Measurements from ENCODE around the gene DAB2IP. TPM values are rescaled to one million over a fixed set of nuclear protein-coding genes. Genes with fewer than 3 reads are reported as not detected.

The DAB2IP gene
- polyA plus RNA-seq, 1 donor from 2014 or later: 17.3 TPM

DNA sequence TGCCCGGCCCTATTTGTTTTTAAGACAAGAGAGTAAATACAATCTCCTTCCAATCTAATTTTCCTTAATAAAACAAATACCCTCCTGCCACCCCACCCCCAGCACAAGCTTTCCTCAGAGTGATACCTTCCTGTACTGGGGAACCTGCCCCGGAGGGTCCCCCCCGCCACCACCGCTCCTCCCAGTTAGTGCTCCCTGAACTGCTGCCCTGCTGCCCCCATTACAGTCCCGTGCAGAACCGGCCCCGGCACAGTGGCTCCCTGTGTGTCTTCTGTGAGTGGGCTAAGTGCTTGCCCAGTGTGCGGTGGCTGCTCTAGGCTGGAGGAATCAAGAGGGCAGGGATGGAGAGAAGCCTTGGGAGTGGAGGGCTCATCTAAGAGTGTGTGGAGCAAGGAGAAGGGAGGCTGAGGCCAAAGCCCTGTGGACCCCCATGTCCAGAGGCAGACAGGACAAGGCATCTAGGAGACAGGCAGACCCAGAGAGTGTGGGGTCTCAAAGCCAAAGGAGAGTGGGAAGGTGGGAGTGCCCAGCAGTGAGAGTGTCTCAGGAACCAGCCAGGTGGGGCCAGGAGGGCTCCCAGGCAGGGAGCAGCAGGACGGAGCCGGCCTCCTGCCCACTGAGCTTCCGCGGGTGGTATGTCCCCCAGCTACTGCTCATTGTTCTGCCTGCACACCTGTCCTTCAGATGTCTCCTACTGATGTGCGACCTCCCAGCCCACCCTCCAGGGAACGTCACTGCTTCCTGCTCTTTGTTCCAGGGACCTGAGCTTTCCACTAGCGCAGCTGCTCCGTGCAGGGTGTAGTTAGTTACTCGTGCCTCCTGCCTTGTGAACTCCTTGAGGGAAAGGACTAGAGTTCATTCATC lies 129.0 kb downstream of the DAB2IP start:
- Histone ChIP-seq H3K9me3 (ENCODE audit: low read length) (peaks cover 4% of the 10 kb centered on the region), H3K27ac (ENCODE audit: low read length) (no peak overlapping the region)
- no peak for TF ChIP-seq MXI1 (conservative IDR thresholded peaks at IDR 0.05; ENCODE audit: poor library complexity, severe bottlenecking)
- no peak for TF ChIP-seq SMC3 (conservative IDR thresholded peaks at IDR 0.05; ENCODE audit: poor library complexity)
- no peak for TF ChIP-seq EP300 (conservative IDR thresholded peaks at IDR 0.05; ENCODE audit: poor library complexity, severe bottlenecking)
- no peak for TF ChIP-seq TAF1 (IDR thresholded peaks at IDR 0.05; ENCODE audit: low read depth)
- no peak for TF ChIP-seq EZH2 (IDR thresholded peaks at IDR 0.05; ENCODE audit: borderline replicate concordance, insufficient read depth, low read length, poor library complexity, severe bottlenecking)
- TF ChIP-seq, protein P1, sequence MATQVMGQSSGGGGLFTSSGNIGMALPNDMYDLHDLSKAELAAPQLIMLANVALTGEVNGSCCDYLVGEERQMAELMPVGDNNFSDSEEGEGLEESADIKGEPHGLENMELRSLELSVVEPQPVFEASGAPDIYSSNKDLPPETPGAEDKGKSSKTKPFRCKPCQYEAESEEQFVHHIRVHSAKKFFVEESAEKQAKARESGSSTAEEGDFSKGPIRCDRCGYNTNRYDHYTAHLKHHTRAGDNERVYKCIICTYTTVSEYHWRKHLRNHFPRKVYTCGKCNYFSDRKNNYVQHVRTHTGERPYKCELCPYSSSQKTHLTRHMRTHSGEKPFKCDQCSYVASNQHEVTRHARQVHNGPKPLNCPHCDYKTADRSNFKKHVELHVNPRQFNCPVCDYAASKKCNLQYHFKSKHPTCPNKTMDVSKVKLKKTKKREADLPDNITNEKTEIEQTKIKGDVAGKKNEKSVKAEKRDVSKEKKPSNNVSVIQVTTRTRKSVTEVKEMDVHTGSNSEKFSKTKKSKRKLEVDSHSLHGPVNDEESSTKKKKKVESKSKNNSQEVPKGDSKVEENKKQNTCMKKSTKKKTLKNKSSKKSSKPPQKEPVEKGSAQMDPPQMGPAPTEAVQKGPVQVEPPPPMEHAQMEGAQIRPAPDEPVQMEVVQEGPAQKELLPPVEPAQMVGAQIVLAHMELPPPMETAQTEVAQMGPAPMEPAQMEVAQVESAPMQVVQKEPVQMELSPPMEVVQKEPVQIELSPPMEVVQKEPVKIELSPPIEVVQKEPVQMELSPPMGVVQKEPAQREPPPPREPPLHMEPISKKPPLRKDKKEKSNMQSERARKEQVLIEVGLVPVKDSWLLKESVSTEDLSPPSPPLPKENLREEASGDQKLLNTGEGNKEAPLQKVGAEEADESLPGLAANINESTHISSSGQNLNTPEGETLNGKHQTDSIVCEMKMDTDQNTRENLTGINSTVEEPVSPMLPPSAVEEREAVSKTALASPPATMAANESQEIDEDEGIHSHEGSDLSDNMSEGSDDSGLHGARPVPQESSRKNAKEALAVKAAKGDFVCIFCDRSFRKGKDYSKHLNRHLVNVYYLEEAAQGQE (IDR thresholded peaks at IDR 0.05; ENCODE audit: borderline replicate concordance): no peak
- TF ChIP-seq POLR2AphosphoS5 (IDR thresholded peaks at IDR 0.05): no peak
- TF ChIP-seq RAD21 (conservative IDR thresholded peaks at IDR 0.05): no peak
- TF ChIP-seq, protein P2, sequence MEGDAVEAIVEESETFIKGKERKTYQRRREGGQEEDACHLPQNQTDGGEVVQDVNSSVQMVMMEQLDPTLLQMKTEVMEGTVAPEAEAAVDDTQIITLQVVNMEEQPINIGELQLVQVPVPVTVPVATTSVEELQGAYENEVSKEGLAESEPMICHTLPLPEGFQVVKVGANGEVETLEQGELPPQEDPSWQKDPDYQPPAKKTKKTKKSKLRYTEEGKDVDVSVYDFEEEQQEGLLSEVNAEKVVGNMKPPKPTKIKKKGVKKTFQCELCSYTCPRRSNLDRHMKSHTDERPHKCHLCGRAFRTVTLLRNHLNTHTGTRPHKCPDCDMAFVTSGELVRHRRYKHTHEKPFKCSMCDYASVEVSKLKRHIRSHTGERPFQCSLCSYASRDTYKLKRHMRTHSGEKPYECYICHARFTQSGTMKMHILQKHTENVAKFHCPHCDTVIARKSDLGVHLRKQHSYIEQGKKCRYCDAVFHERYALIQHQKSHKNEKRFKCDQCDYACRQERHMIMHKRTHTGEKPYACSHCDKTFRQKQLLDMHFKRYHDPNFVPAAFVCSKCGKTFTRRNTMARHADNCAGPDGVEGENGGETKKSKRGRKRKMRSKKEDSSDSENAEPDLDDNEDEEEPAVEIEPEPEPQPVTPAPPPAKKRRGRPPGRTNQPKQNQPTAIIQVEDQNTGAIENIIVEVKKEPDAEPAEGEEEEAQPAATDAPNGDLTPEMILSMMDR (IDR thresholded peaks at IDR 0.05; ENCODE audit: poor library complexity, severe bottlenecking): no peak

DNA sequence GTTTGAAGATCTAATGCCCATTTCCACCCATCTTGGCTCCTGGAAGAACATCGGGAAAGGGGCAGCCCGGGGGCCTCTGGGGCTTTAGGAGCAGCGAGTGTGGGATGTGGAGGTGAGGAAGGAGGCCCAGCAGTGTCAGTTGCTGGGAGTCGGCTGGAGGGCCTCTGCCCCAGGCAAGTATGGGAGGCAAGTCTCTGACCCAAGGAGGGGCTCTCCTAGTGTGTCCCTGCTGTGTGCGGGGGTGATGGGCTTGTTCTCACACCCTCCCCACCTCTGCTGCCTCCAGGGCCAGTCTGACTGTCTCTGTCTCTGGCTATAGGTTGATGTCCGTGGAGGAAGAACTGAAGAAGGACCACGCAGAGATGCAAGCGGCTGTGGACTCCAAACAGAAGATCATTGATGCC lies 129.7 kb downstream of the DAB2IP start:
- TF ChIP-seq, protein P1 (IDR thresholded peaks at IDR 0.05; ENCODE audit: borderline replicate concordance): no peak
- no peak for TF ChIP-seq POLR2AphosphoS5 (IDR thresholded peaks at IDR 0.05)
- TF ChIP-seq EP300 (conservative IDR thresholded peaks at IDR 0.05; ENCODE audit: poor library complexity, severe bottlenecking): no peak
- TF ChIP-seq, protein P2 (IDR thresholded peaks at IDR 0.05; ENCODE audit: poor library complexity, severe bottlenecking): no peak
- no peak for TF ChIP-seq TAF1 (IDR thresholded peaks at IDR 0.05; ENCODE audit: low read depth)
- no peak for TF ChIP-seq RAD21 (conservative IDR thresholded peaks at IDR 0.05)
- TF ChIP-seq SMC3 (conservative IDR thresholded peaks at IDR 0.05; ENCODE audit: poor library complexity): no peak
- TF ChIP-seq MXI1 (conservative IDR thresholded peaks at IDR 0.05; ENCODE audit: poor library complexity, severe bottlenecking): no peak
- no peak for TF ChIP-seq EZH2 (IDR thresholded peaks at IDR 0.05; ENCODE audit: borderline replicate concordance, insufficient read depth, low read length, poor library complexity, severe bottlenecking)
- Histone ChIP-seq H3K4me2 (ENCODE audit: low read length) (no peak overlapping the region), H3F3A (ENCODE audit: insufficient read depth, low read length, poor library complexity, severe bottlenecking) (no peaks in the 10 kb centered on the region), H3K4me3 (ENCODE audit: low read length) (no peak overlapping the region), H4K20me1 (ENCODE audit: insufficient read depth) (no peaks in the 10 kb centered on the region), H3K27ac (ENCODE audit: low read length) (no peak overlapping the region), H3K27me3 (ENCODE audit: insufficient read depth, low read depth, low read length) (no peaks in the 10 kb centered on the region), H3K9me2 (ENCODE audit: insufficient read depth, low read length) (no peaks in the 10 kb centered on the region), H3K9ac (ENCODE audit: low read length) (no peak overlapping the region), H3K9me3 (ENCODE audit: low read length) (peaks cover 4% of the 10 kb centered on the region), H3K36me3 (ENCODE audit: insufficient read depth, low read length) (no peaks in the 10 kb centered on the region), H2AFZ (ENCODE audit: low read depth, low read length) (no peak overlapping the region), H3K79me2 (replicated peaks; ENCODE audit: insufficient read depth, low read length) (peaks cover 15% of the 10 kb centered on the region)

More for the DNA sequence above, 129.0 kb downstream of the DAB2IP start:
- Histone ChIP-seq H3K4me3 (ENCODE audit: low read length) (no peak overlapping the region), H2AFZ (ENCODE audit: low read depth, low read length) (no peak overlapping the region), H3F3A (ENCODE audit: insufficient read depth, low read length, poor library complexity, severe bottlenecking) (no peaks in the 10 kb centered on the region), H3K79me2 (replicated peaks; ENCODE audit: insufficient read depth, low read length) (peaks cover 15% of the 10 kb centered on the region), H3K27me3 (ENCODE audit: insufficient read depth, low read depth, low read length) (no peaks in the 10 kb centered on the region), H3K9me2 (ENCODE audit: insufficient read depth, low read length) (no peaks in the 10 kb centered on the region), H3K36me3 (ENCODE audit: insufficient read depth, low read length) (no peaks in the 10 kb centered on the region), H3K4me2 (ENCODE audit: low read length) (no peak overlapping the region), H3K9ac (ENCODE audit: low read length) (no peak overlapping the region), H4K20me1 (ENCODE audit: insufficient read depth) (no peaks in the 10 kb centered on the region)

Data from neural cell (in vitro differentiated cells).